Gastrocnemius medialis (tissue), 4 donors: ENCODE data around the gene CDH8. TPM values are rescaled to one million over a fixed set of nuclear protein-coding genes. Genes with fewer than 3 reads are reported as not detected.

Source experiments
- ATAC-seq, 2 donors: fragments of 150-250 bp; one replicate each; pipeline ENCODE4 v1.9.1; 2016
- DNase-seq, 2 donors: peaks; one replicate each; pipeline ENCODE4 v3.0.0-alpha.2; 2019
- H3K27ac ChIP-seq, 4 donors: fragments of 200-600 bp; sonication (generic); 1 replicate in 1 of 4; 2 replicates in 3 of 4; pipeline ENCODE4 v1.5.1; 2016 to 2018; ENCODE audit warnings: mild to moderate bottlenecking in 2 of 4, moderate library complexity in 1 of 4
- H3K27me3 ChIP-seq, 3 donors: fragments of 200-600 bp; sonication (generic) in 2 of 3; 1 replicate in 1 of 3; 2 replicates in 2 of 3; pipeline versions ENCODE4 v1.5.1 to v1.6.0; 2016 to 2019; ENCODE audit warnings: mild to moderate bottlenecking in 1 of 3, moderate library complexity in 1 of 3
- H3K36me3 ChIP-seq, 2 donors: fragments of 200-600 bp; sonication (generic) in 1 of 2; one replicate each; pipeline ENCODE4 v1.5.1; 2017 to 2018
- H3K4me1 ChIP-seq, 2 donors: fragments of 200-600 bp; sonication (generic) in 1 of 2; one replicate each; pipeline ENCODE4 v1.5.1; 2016 to 2017; ENCODE audit warnings: mild to moderate bottlenecking in 2 of 2
- H3K4me3 ChIP-seq, 4 donors: fragments of 200-600 bp; sonication (generic) in 3 of 4; 1 replicate in 1 of 4; 2 replicates in 3 of 4; pipeline ENCODE4 v1.5.1; 2016 to 2019; ENCODE audit warnings: mild to moderate bottlenecking in 2 of 4
- H3K9me3 ChIP-seq, 3 donors: fragments of 200-600 bp; sonication (generic) in 2 of 3; 1 replicate in 1 of 3; 2 replicates in 2 of 3; pipeline ENCODE4 v1.5.1; 2016 to 2019
- CTCF ChIP-seq, 5 experiments: fragments of 450-650 bp in 3 of 5; fragments of 200-600 bp in 2 of 5; sonication (generic) in 2 of 5; IDR thresholded peaks in 4 of 5; conservative IDR thresholded peaks in 1 of 5; 1 replicate in 4 of 5; 2 replicates in 1 of 5; pipeline ENCODE4 v1.5.1; 2016 to 2019; ENCODE audit warnings: antibody characterized with exemption in 5 of 5, mild to moderate bottlenecking in 3 of 5, moderate library complexity in 3 of 5
- POLR2A ChIP-seq, 2 donors: fragments of 450-650 bp; IDR thresholded peaks; one replicate each; pipeline ENCODE4 v1.6.1; 2017; ENCODE audit warnings: antibody characterized with exemption in 2 of 2, mild to moderate bottlenecking in 2 of 2, moderate library complexity in 2 of 2
- in situ Hi-C, 4 donors: fragments of 200-750 bp; cut with MboI; loops; one replicate each; pipeline versions ENCODE4 v1.15.0 to v1.8.0; 2017; ENCODE audit warnings: low sequenced_read_pairs in 4 of 4
- intact Hi-C: fragments of 100-400 bp; cut with DNase I; formaldehyde crosslinking; loops from one replicate; pipeline ENCODE4 v1.15.1; 2023; ENCODE audit warnings: low total_unique reads
- total RNA-seq, 4 donors: library from RNA; depleted of rRNA; stranded (reverse); fragments of >200 nt; gene quantifications; one replicate each; pipeline versions ENCODE4 v1.1.0 to v1.2.3, GENCODE V29; 2016

Gene CDH8
- total RNA-seq, 4 donors from 2014 or later, result 0.04 to 0.20 (median 0.17) TPM; not detected in 1

DNA sequence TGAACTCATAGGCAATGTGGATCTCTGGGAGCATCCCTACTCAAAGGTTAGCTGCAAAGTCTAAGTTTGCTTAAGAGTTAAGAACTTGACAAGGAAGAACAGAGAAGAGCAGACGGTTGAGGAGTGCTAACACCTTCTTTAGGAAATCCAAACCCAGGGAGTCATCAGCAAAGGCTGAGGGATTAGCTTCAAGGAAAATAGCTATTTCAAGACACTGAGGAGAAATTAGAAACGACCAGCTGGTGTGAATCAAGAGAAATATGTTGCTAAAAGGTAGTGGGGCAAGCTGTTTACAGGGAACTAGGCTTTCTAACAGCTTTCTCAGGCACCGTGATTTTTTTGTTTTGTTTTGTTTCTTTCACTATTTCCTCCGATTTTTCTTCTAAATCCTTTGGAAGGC lies 90.7 kb downstream of the CDH8 start:
- in situ Hi-C loops (loop anchor here in 1 of 4 donors (25.0 kb wide), 1 partner anchor 108 kb away; no protein-coding TSS in a partner anchor), intact Hi-C loops (no loop called here)
- Histone ChIP-seq H3K4me3 (no peak overlapping the region), H3K4me1 (no peaks in the 10 kb centered on the region), H3K36me3 (no peaks in the 10 kb centered on the region), H3K27me3 (no peaks in the 10 kb centered on the region), H3K27ac (no peak overlapping the region), H3K9me3 (no peaks in the 10 kb centered on the region)
- TF ChIP-seq CTCF (IDR thresholded peaks at IDR 0.05 in 4 of 5, conservative IDR thresholded peaks at IDR 0.05 in 1 of 5) (no peak), POLR2A (IDR thresholded peaks at IDR 0.05) (no peak)
- ATAC-seq (no peak), DNase-seq (no peak)

DNA sequence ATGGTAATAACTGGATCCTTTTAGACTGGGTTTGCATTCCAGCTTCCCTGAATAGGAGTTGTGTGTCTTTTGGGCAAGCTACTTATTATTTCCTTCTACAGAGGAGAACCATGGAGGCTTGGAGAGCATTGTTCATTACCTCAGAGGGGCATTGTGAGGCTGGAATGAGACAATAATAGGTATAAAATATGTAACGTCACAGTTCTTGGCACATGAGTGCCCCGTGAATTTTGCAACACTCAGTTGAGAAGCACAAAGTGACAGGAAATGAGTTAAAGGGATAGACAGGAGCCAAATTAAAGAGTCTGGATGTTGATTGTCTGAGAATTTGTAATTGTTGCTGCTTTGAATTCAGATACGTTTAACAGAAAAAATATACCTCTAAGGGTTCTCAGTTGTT lies 92.2 kb downstream of the CDH8 start:
- no peak for TF ChIP-seq POLR2A (IDR thresholded peaks at IDR 0.05)
- no peak for TF ChIP-seq CTCF (IDR thresholded peaks at IDR 0.05 in 4 of 5, conservative IDR thresholded peaks at IDR 0.05 in 1 of 5)
- DNase-seq (no peak), ATAC-seq (no peak)
- no peaks in the 10 kb centered on the region for H3K36me3 ChIP-seq
- H3K9me3 ChIP-seq, result no peaks in the 10 kb centered on the region
- intact Hi-C loops, result no loop called here
- in situ Hi-C loops, result loop anchor here in 1 of 4 donors (25.0 kb wide), 1 partner anchor 107 kb away; no protein-coding TSS in a partner anchor
- H3K27me3 ChIP-seq, result no peaks in the 10 kb centered on the region
- no peak overlapping the region for H3K4me3 ChIP-seq
- H3K4me1 ChIP-seq, result no peaks in the 10 kb centered on the region
- no peak overlapping the region for H3K27ac ChIP-seq

- intact Hi-C loops, result no loop called here
- TF ChIP-seq POLR2A (IDR thresholded peaks at IDR 0.05) (no peak), CTCF (IDR thresholded peaks at IDR 0.05 in 4 of 5, conservative IDR thresholded peaks at IDR 0.05 in 1 of 5) (no peak)
- no peak overlapping the region for H3K27ac ChIP-seq
- H3K27me3 ChIP-seq, result no peaks in the 10 kb centered on the region
- ATAC-seq (no peak), DNase-seq (no peak)
- no peaks in the 10 kb centered on the region for H3K36me3 ChIP-seq
- no peaks in the 10 kb centered on the region for H3K9me3 ChIP-seq
- no peak overlapping the region for H3K4me3 ChIP-seq
- in situ Hi-C loops, result loop anchor here in 1 of 4 donors (25.0 kb wide), 1 partner anchor 103 kb away; no protein-coding TSS in a partner anchor
- no peaks in the 10 kb centered on the region for H3K4me1 ChIP-seq
Measured at GRCh38 chr16:61940611-61941010, 95.6 kb downstream of the CDH8 start.

DNA sequence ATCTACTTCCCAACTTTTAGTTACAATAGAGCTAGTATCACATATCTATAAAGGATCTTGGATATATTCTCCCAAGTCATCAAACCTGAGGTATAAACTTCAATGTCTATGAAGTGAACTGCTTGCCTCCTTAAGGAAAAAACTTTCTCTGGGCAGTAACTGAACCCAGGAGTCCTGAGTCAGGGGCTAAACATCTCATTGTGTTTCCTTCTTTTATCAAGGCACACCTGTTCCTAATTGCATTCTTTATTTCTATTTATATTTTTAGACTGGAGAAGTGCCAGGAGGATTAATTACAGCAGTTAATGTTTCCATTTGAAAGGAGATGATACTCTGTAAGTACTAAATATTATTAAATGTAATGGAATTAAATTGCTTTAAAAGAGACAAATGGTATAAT lies 98.6 kb downstream of the CDH8 start:
- intact Hi-C loops, result no loop called here
- Histone ChIP-seq H3K27ac (no peak overlapping the region), H3K27me3 (no peaks in the 10 kb centered on the region), H3K4me3 (no peak overlapping the region), H3K4me1 (no peaks in the 10 kb centered on the region), H3K36me3 (no peaks in the 10 kb centered on the region), H3K9me3 (no peaks in the 10 kb centered on the region)
- TF ChIP-seq POLR2A (IDR thresholded peaks at IDR 0.05) (no peak), CTCF (IDR thresholded peaks at IDR 0.05 in 4 of 5, conservative IDR thresholded peaks at IDR 0.05 in 1 of 5) (no peak)
- no peak for DNase-seq
- in situ Hi-C loops, result loop anchor here in 1 of 4 donors (25.0 kb wide), 1 partner anchor 100 kb away; no protein-coding TSS in a partner anchor
- no peak for ATAC-seq

DNA sequence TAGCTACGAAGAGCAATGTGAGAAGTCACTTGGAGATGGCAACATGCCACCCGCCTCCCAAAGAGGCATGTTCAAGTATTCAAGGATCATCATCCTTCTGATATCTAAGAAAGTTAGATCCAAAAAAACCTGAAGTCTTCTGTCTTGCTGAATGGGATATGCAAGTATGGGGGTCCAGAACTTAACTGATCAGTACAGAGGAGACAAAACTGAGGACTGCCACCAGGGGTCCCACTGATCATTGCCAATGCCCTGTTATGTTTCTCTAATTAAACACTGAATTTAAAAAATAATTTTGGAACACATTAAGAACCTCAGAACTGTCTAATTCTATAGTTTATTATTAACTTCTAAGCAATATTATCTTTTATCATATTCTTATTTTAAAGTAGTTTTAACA lies 99.7 kb downstream of the CDH8 start:
- Histone ChIP-seq H3K36me3 (no peaks in the 10 kb centered on the region), H3K9me3 (no peaks in the 10 kb centered on the region), H3K4me3 (no peak overlapping the region), H3K4me1 (no peaks in the 10 kb centered on the region), H3K27ac (no peak overlapping the region), H3K27me3 (no peaks in the 10 kb centered on the region)
- DNase-seq (no peak), ATAC-seq (no peak)
- TF ChIP-seq CTCF (IDR thresholded peaks at IDR 0.05 in 4 of 5, conservative IDR thresholded peaks at IDR 0.05 in 1 of 5) (no peak), POLR2A (IDR thresholded peaks at IDR 0.05) (no peak)
- intact Hi-C loops, result no loop called here
- in situ Hi-C loops, result loop anchor here in 1 of 4 donors (25.0 kb wide), 1 partner anchor 99 kb away; no protein-coding TSS in a partner anchor
